Vagina (tissue), 2 donors: ENCODE measurements around the gene LRRC31. TPM values are rescaled to one million over a fixed set of nuclear protein-coding genes. Genes with fewer than 3 reads are reported as not detected.

Source experiments
- DNase-seq, 2 donors: peaks; one replicate each; pipeline ENCODE4 v3.0.0-alpha.2; 2017; ENCODE audit errors: extremely low spot score in 2 of 2
- H3K27ac ChIP-seq: fragments of 200-600 bp; sonication (generic); one replicate; pipeline ENCODE4 v1.5.1; 2019
- H3K27me3 ChIP-seq: fragments of 200-600 bp; sonication (generic); one replicate; pipeline ENCODE4 v1.5.1; 2019
- H3K36me3 ChIP-seq, 2 donors: fragments of 200-600 bp; sonication (generic); one replicate each; pipeline ENCODE4 v1.5.1; 2017 to 2019
- H3K4me1 ChIP-seq: fragments of 200-600 bp; sonication (generic); one replicate; pipeline ENCODE4 v1.5.1; 2019
- H3K4me3 ChIP-seq, 2 donors: fragments of 200-600 bp; sonication (generic); 1 replicate in 1 of 2; 2 replicates in 1 of 2; pipeline ENCODE4 v1.5.1; 2016 to 2019
- H3K9me3 ChIP-seq: fragments of 200-600 bp; sonication (generic); one replicate; pipeline ENCODE4 v1.5.1; 2019
- POLR2A ChIP-seq, 2 donors: fragments of 450-650 bp; IDR thresholded peaks; one replicate each; pipeline ENCODE4 v1.6.1; 2017; ENCODE audit warnings: antibody characterized with exemption in 2 of 2, mild to moderate bottlenecking in 2 of 2, moderate library complexity in 2 of 2
- POLR2AphosphoS5 ChIP-seq, 2 donors: sonication (generic); formaldehyde crosslinking; IDR thresholded peaks; one replicate each; pipeline ENCODE4 v1.9.0; 2017; ENCODE audit warnings: antibody characterized with exemption in 2 of 2, mild to moderate bottlenecking in 2 of 2, low read depth in 1 of 2; ENCODE audit not compliant: insufficient read depth in 1 of 2
- intact Hi-C: fragments of 100-400 bp; cut with DNase I; formaldehyde crosslinking; loops from one replicate; pipeline ENCODE4 v1.15.1; 2023
- total RNA-seq: library from RNA; depleted of rRNA; stranded (reverse); fragments of >200 nt; gene quantifications from one replicate; pipeline ENCODE4 v1.2.3, GENCODE V29; 2016
- TF ChIP-seq, protein P1 (sequence below), 3 experiments: fragments of 450-650 bp in 2 of 3; fragments of 200-600 bp in 1 of 3; sonication (generic) in 1 of 3; IDR thresholded peaks; one replicate each; pipeline ENCODE4 v1.5.1; 2017 to 2019; ENCODE audit warnings: antibody characterized with exemption in 3 of 3, mild to moderate bottlenecking in 2 of 3, moderate library complexity in 2 of 3

Gene LRRC31
- total RNA-seq, 1 donor from 2014 or later: not detected

DNA sequence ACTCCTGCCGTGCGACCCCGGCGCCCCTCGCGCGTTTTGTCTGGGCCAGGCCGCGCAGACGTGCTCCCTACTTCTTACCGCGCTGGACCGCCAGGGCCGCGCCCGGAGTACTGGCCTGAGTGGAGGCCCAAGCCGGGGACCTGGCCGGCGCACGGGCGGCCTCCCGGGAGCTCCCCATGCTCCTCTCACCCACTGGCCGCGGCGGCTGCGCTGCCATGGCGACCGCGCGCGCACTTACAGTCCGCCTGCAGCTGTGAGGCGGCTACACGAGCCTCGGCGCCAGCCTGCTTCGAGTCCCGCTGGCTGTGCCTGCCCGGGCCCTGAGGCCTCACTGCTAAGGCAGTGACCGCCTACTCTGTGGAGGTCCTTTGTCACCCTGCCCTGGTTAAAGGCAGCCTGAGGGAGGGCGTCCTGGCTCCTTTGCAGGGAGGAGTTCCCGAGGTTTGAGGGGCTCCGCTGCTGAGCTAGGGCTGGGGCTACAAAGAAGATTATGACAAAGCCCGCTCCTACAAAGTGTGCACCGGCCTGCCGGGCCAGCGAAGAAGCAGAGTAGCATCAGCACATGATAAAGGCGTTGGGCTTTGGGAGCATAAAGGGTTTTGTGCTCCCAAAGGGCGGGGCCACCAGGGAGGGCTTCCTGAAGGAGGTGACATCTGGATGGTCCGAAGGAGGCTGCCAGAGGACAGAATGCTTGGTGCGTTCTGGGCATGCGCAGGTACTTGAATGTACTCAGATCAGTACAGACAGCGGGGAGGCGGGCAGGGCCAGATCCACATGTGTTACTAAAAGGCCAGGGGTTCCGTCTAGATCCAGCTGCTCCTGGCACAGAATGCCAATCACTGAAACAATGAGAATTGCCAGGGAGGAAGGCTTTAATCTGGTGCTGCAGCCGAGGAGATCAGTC is 57.2 kb downstream of the LRRC31 start, which contains the start of the genes LRRC34 and LRRIQ4:
Gene LRRC34, minus strand, starts transcription at position 573 of the 904 bp plus-strand sequence. Its CDS starts 356 bp downstream, at position 217.
Gene LRRIQ4, plus strand, starts transcription at position 539 of the 904 bp plus-strand sequence. CDS start 9,052 bp downstream, outside the sequence.
- H3K9me3 ChIP-seq: no peaks in the 10 kb centered on the region
- no peak for DNase-seq
- peak within 1 kb of the TSS; percentile 62 for H3K27ac ChIP-seq
- H3K36me3 ChIP-seq: no peaks in the 10 kb centered on the region
- intact Hi-C loops: no loop called here
- TF ChIP-seq, protein P1, sequence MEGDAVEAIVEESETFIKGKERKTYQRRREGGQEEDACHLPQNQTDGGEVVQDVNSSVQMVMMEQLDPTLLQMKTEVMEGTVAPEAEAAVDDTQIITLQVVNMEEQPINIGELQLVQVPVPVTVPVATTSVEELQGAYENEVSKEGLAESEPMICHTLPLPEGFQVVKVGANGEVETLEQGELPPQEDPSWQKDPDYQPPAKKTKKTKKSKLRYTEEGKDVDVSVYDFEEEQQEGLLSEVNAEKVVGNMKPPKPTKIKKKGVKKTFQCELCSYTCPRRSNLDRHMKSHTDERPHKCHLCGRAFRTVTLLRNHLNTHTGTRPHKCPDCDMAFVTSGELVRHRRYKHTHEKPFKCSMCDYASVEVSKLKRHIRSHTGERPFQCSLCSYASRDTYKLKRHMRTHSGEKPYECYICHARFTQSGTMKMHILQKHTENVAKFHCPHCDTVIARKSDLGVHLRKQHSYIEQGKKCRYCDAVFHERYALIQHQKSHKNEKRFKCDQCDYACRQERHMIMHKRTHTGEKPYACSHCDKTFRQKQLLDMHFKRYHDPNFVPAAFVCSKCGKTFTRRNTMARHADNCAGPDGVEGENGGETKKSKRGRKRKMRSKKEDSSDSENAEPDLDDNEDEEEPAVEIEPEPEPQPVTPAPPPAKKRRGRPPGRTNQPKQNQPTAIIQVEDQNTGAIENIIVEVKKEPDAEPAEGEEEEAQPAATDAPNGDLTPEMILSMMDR (IDR thresholded peaks at IDR 0.05): no peak
- TF ChIP-seq POLR2AphosphoS5 (IDR thresholded peaks at IDR 0.05; ENCODE audit: insufficient read depth in 1 of 2, low read depth in 1 of 2): peak in 1 of 2 donors; percentile 54
- TF ChIP-seq POLR2A (IDR thresholded peaks at IDR 0.05): no peak
- peaks cover 10% of the 10 kb centered on the region for H3K4me1 ChIP-seq
- H3K4me3 ChIP-seq: peak within 1 kb of the TSS; percentile 57 to 79
- H3K27me3 ChIP-seq: no peaks in the 10 kb centered on the region

DNA sequence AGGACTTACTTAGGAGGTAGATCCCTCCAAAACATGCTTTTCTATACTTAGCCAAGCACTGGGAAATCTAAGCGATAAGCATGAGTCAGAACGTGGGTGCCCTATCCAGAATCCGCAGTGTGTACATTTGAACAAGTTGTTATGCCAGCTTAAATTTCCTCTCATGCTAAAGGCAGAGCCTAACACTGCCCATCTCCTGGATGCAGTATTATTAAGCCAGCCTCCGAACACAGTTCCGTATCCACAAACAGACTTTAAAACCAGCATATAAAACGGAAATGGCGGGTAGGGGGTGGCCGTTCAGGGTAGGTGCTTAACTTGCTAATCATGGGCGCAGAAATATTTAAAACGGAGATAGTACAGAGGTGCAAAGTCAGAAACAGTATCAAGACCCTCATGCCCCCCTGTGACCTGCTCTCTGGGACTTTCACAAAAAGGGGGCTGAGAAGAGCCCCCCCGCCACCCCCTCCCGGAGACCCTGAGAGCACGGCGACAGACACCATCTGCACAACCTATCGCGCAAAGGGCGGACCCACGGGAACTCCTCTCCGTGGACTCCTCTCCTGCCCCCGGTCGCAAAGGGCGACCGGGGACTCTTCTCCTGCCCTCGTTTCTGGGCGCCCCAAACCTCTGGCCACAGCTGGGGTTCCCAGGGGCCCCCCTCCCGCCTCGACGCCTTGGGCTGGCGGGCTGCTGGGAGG is 58.0 kb downstream of the LRRC31 start:
- intact Hi-C loops: no loop called here
- Histone ChIP-seq H3K36me3 (no peaks in the 10 kb centered on the region), H3K27ac (peak overlapping the region; percentile 62), H3K4me1 (peaks cover 10% of the 10 kb centered on the region), H3K27me3 (no peaks in the 10 kb centered on the region), H3K9me3 (no peaks in the 10 kb centered on the region), H3K4me3 (peak overlapping the region; percentile 57 to 79)
- no peak for DNase-seq
- TF ChIP-seq, protein P1 (IDR thresholded peaks at IDR 0.05): no peak
- TF ChIP-seq POLR2AphosphoS5 (IDR thresholded peaks at IDR 0.05; ENCODE audit: insufficient read depth in 1 of 2, low read depth in 1 of 2) (no peak), POLR2A (IDR thresholded peaks at IDR 0.05) (no peak)

DNA sequence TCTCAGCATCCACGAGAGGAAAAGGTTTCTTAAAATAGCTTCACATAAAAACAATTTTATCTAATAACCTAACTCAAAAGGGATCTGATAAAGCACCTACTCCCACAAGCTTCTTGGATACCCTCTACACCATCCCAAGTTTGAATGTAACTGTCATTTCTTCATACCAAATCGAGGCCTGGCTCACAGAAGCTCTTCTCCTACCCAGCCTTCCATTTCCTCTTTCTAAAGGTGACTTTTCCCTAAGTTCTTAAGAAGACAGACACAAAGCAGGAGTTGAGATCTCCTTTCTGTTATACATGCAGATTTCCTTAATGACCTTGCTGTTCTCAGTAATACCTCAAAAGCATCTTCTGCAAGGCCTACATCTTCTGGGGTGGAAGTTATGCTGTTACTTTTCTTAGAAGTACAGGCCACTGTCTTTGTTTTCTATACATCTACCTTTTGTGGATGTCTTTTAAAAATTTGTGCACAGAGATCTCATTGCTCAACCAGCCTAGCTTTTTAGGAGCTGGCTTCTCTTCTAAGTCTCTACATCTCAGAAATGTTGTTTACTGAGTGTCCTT is 60.4 kb downstream of the LRRC31 start:
- Histone ChIP-seq H3K4me3 (no peak overlapping the region), H3K4me1 (peaks cover 10% of the 10 kb centered on the region), H3K27me3 (no peaks in the 10 kb centered on the region), H3K36me3 (no peaks in the 10 kb centered on the region), H3K27ac (no peak overlapping the region), H3K9me3 (no peaks in the 10 kb centered on the region)
- no peak for DNase-seq
- TF ChIP-seq, protein P1 (IDR thresholded peaks at IDR 0.05): no peak
- TF ChIP-seq POLR2A (IDR thresholded peaks at IDR 0.05) (no peak), POLR2AphosphoS5 (IDR thresholded peaks at IDR 0.05; ENCODE audit: insufficient read depth in 1 of 2, low read depth in 1 of 2) (no peak)
- intact Hi-C loops: no loop called here

DNA sequence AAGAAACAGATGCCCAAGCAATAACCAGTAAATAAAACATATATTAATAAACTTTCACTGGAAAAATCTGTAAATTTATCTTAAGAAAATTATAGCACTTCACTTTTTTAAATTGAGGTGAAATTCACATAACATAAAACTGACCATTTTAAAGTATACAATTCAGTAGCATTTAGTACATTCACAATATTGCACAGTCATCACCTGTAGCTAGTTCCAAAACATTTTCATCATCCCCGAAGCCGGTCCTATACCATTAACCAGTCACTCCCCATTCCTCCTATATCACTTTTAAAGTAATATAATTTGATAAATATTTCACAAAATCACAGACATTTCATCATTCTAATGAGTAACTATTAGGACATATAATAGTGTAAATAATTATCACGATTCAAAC is 65.1 kb downstream of the LRRC31 start:
- no peak for DNase-seq
- Histone ChIP-seq H3K9me3 (no peaks in the 10 kb centered on the region), H3K27ac (no peak overlapping the region), H3K4me1 (no peaks in the 10 kb centered on the region), H3K4me3 (no peak overlapping the region), H3K27me3 (no peaks in the 10 kb centered on the region), H3K36me3 (peaks cover 0 to 7% of the 10 kb centered on the region in 2 donors)
- no peak for TF ChIP-seq POLR2AphosphoS5 (IDR thresholded peaks at IDR 0.05; ENCODE audit: insufficient read depth in 1 of 2, low read depth in 1 of 2)
- TF ChIP-seq, protein P1 (IDR thresholded peaks at IDR 0.05): no peak
- intact Hi-C loops: no loop called here
